CD4-positive, alpha-beta T cell treated with Interleukin-17A for 1 hour (primary cell): ENCODE measurements around the gene PNMA5.

Source experiments
- DNase-seq: peaks from one replicate; pipeline ENCODE4 v3.0.0-alpha.2; 2020

The PNMA5 gene

DNA sequence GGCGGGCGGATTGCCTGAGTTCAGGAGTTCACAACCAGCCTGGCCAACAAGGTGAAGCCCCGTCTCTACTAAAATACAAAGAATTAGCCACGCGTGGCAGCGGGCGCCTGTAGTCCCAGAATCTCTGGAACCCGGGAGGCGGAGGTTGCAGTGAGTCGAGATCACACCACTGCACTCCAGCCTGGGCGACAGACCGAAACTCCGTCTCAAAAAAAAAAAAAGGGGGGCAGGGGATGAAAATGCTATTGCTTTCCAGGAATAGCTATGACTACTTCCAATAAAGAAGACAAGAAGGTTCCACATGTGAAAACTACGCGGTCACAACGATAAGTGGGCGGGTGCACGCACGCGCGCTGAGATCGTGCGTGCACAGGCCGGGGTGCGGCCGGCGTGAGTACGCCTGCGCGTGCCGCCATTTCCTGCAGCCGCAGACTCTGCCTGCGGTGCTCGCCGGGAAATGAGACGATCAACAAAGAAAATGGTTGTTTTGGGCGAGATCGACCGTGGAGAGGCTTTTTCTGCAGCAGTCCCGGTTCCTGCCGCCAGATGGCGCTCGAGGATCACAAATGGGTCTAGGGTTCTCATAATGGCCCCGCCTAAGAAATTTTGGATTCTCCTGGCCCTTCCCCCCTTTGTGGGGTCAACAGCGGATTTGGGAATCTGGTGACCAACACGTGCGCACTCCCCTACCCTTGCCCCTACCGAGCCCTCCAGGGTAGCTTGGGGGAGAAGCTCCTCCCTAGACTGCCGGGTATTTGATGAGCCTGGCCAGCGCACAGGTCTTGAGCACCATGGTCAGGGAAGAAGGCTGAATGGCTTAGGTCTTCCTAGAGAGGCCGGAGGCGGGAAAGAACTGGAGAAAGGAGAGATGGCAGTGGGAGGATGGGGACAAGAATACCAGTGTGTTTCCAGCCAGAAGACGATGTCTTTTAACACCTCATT lies 35.1 kb downstream of the PNMA5 start:
- peak; percentile 94 for DNase-seq

DNA sequence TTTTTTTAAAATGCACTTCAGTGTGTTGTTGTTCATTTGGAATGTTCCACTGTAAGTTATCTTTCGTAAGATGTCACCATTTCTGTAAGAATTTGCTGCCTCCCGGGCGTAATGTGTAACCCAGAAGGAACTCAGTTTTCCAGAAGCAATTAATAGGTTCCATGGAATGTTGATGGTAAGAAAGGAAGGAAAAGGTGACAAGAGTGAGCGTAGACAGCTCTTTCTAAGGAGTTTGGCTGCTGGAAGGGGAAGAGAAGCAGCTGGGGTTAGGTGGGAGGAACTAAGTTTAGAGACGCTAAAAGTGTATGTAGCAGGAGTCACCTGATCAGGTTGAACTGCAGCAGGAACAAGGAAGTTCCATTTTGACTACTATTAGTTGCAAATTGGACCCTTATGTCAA lies 35.9 kb downstream of the PNMA5 start:
- peak; percentile 0 for DNase-seq

DNA sequence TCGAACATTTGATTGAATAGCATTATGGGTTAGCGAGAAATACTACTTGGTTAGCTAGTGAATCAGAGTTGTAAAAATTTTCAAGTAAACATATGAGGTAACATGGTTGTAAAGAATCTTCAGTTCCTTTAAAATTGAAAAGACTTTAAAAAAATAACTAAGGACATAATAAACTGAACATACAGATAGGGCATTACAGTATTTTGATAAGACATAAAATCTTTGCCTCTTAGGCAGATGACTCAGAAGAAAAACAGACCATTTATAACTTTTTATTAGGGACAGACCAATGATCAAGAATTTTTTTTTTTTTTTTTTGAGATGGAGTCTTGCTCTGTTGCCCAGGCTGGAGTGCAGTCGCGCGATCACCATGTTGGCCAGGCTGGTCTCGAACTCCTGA lies 43.1 kb downstream of the PNMA5 start:
- no peak for DNase-seq

DNA sequence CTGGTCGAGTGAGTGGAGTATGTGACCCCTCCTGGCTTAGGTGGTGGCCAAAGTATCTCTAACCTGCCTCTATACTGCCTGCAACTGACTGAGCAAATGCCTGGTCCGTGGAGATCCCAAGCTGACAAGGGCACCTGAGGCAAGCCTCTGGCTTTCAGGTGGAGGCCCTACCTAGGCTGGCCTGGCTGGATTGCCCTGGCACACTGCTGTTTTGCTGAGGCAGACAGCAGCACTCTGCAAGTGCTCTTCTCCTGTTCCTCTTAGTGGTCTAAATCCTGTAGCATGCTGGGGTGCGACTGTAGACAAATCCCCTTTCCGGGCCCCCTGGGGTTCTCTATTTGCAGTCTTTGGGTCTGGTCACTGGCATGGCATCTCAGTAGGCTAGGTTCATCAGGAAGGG lies 44.8 kb downstream of the PNMA5 start:
- no peak for DNase-seq

DNA sequence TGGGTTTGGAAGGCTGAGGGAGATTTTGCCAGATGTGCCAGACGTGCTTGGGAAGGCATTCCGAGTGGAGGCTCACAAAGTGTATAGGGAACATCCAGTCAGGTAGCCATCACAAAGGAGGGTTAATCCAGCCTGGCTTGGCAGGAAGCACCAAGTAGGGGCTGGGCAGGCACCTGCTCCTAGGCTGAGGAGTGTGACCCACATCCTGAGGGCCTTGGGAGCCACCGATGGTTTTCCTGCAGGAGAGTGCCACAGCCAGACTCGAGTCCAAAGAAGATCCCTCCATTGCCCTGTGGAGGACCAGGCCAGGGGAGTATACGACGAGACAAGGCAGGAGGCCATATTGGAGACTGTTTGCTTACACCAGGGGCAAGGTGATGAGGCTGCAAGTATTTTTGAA lies 47.2 kb downstream of the PNMA5 start:
- no peak for DNase-seq

DNA sequence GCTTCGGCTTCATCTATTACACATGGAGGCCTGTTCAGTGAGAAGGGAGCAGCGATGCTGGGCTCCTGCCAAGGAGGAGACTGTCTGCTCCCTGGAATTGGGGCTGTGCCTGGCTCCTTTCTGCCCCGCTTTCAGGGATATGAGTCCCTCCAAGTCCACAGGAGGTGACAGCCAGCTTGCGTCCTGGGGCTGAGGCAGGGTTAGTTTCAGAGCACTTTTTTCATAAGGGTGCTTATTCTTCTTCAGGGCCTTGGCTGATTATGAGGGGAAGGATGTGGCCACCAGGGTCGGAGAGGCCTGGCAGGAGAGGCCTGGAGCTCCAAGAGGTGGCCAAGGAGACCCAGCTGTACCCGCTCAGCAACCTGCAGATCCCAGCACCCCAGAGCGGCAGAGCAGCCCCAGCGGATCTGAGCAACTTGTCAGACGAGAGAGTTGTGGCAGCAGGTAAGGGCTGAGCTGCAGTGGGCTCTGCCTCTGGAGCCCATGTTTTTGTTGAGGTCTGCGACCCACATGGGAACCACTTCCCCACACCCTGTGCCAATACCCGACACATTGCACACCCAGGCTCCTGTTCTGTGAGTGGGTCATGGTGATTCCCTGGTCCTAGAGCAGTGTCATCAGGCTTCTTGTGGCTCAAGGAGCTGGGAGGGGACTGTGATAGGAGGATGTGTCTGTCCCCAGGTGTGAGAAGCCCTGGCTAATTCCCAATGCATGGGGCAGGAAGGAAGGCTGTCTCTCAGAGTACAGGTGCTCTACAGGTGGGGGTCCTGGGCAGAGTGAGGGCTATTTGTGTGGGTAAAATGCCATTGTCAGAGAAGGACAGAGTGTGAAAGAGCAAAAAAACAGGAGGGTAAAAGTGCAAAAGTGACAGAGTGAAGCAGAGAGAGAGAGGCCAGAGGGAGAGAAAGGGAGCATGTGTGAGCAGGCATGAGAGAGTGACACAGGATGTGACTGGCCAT lies 48.6 kb downstream of the PNMA5 start:
- no peak for DNase-seq

DNA sequence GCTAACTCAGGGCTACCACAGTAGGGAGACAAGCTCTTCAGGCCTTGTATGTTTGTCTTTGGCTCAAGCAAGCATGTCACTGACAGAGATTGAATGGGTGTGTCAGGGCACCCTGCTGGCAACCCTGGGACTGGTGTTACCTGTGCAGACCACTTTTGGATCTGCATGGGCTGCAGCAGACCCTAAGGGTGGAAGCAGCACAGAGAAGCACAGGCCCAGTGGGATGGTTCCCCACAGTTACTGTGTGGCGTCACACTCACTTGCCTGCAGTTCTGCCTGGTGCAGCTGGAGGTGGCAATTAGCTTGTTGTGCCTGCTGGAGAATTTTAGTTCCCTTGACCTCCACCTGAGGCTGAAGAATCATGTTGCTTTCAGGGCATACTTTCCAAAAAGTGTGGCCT lies 50.1 kb downstream of the PNMA5 start:
- DNase-seq, result no peak

DNA sequence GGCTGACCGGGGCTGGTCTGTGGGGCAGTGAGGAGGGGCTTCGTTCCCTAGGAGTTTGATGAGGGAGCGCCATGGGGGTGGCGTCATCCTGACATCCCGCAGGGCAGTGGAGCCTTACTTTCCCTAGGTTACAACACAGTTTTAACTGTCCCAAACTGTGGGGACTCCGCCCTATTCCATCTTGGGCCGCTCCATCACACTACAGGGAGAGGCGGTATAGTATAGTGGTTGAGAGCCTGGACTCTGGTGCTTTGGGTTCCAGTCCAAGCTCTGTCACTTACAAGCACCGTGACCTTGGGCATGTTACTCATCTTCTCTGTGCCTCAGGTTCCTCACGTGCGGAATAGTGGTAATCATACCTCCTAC lies 51.9 kb downstream of the PNMA5 start:
- no peak for DNase-seq

DNA sequence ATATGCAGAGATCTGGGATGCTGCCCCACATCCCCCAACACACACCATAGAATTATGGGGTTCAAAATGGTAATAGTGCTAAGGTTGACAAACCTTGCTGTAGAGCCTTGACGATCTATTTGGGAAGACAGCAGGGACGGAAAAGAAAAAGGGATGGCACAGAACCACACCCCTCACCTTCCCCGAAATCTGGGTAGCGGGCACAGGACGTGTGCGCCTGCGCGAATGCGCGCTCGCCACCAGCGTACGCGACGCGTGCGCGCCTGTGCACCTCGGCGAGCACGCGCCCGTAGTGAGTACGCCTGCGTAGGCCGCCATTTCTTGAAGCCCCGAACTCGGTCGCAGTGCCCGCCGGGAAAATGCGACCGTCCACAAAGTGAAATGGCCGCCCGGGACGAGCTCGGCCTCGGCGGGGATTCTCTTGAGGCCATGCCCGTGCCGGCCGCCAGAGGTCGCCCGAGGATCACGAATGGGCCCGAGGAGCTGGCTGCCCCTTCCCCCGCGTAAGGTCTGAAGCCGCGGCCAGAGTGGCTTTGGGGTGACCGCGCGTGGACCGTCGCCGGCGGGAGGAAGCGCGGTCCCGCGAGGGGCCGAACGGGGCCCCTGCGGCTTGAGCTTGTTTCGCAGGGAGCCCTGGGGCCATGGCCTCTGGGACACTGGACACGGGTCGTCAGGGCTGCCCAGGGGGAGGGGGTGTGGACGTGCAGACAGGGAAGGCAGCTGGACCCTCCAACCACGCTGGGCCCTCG lies 52.4 kb downstream of the PNMA5 start:
- peak; percentile 94 for DNase-seq
